H9 (cell line): ENCODE measurements around the gene CLPTM1L. TPM values are rescaled to one million over a fixed set of nuclear protein-coding genes. Genes with fewer than 3 reads are reported as not detected.

Experiments
- DNase-seq: peaks from one replicate; pipeline ENCODE4 v3.0.0-alpha.2; 2017
- H2AFZ ChIP-seq: one replicate; pipeline ENCODE4 v1.6.1; 2013; ENCODE audit warnings: mild to moderate bottlenecking, low read length, control low read depth, moderate library complexity
- H2AK5ac ChIP-seq: 2 replicates; pipeline ENCODE4 v1.6.1; 2013; ENCODE audit warnings: low read length, control low read depth, mixed read lengths; ENCODE audit not compliant: insufficient read length
- H2BK120ac ChIP-seq: one replicate; pipeline ENCODE4 v1.6.1; 2013; ENCODE audit warnings: low read depth, mild to moderate bottlenecking, low read length, control low read depth, inconsistent platforms; ENCODE audit not compliant: poor library complexity, severe bottlenecking
- H2BK12ac ChIP-seq: 2 replicates; pipeline ENCODE4 v1.6.1; 2013; ENCODE audit warnings: low read length, control low read depth, mixed read lengths, low read depth; ENCODE audit not compliant: insufficient read length
- H2BK15ac ChIP-seq: 2 replicates; pipeline ENCODE4 v1.6.1; 2013; ENCODE audit warnings: low read depth, low read length, control low read depth
- H2BK20ac ChIP-seq: one replicate; pipeline ENCODE4 v1.6.1; 2013; ENCODE audit warnings: low read depth, mild to moderate bottlenecking, low read length, control low read depth, inconsistent platforms; ENCODE audit not compliant: poor library complexity, severe bottlenecking
- H2BK5ac ChIP-seq: 2 replicates; pipeline ENCODE4 v1.6.1; 2013; ENCODE audit warnings: low read length, control low read depth, mixed read lengths; ENCODE audit not compliant: insufficient read length
- H3K14ac ChIP-seq: 2 replicates; pipeline ENCODE4 v1.6.1; 2013; ENCODE audit warnings: low read length, control low read depth; ENCODE audit not compliant: insufficient read depth
- H3K18ac ChIP-seq: 2 replicates; pipeline ENCODE4 v1.6.1; 2013; ENCODE audit warnings: low read depth, mild to moderate bottlenecking, mixed read lengths, low read length, control low read depth; ENCODE audit not compliant: insufficient read length
- H3K23ac ChIP-seq: 2 replicates; pipeline ENCODE4 v1.6.1; 2013; ENCODE audit warnings: low read length, control low read depth, mixed read lengths, low read depth; ENCODE audit not compliant: insufficient read length
- H3K23me2 ChIP-seq: 2 replicates; pipeline ENCODE4 v1.6.1; 2013; ENCODE audit warnings: low read depth, mild to moderate bottlenecking, mixed read lengths, low read length, control low read depth; ENCODE audit not compliant: insufficient read length, poor library complexity, severe bottlenecking
- H3K27ac ChIP-seq: 2 replicates; pipeline ENCODE4 v1.5.1; 2013; ENCODE audit warnings: low read length, control low read depth, mixed read lengths, low read depth; ENCODE audit not compliant: insufficient read length
- H3K27me3 ChIP-seq: 2 replicates; pipeline ENCODE4 v1.6.1; 2013; ENCODE audit warnings: low read length, control low read depth, inconsistent platforms; ENCODE audit not compliant: insufficient read depth
- H3K4ac ChIP-seq: 2 replicates; pipeline ENCODE4 v1.6.1; 2013; ENCODE audit warnings: low read depth, mild to moderate bottlenecking, control low read depth, inconsistent platforms, low read length, moderate library complexity
- H3K4me1 ChIP-seq: 2 replicates; pipeline ENCODE4 v1.6.1; 2013; ENCODE audit warnings: low read length, control low read depth, inconsistent platforms; ENCODE audit not compliant: insufficient read depth
- H3K4me2 ChIP-seq: 2 replicates; pipeline ENCODE4 v1.6.1; 2013; ENCODE audit warnings: low read length, control low read depth, mixed read lengths; ENCODE audit not compliant: insufficient read length, insufficient read depth
- H3K56ac ChIP-seq: 2 replicates; pipeline ENCODE4 v1.6.1; 2013; ENCODE audit warnings: low read depth, mild to moderate bottlenecking, mixed read lengths, low read length, control low read depth; ENCODE audit not compliant: insufficient read length
- H3K79me1 ChIP-seq: 2 replicates; pipeline ENCODE4 v1.6.1; 2013; ENCODE audit warnings: low read depth, mild to moderate bottlenecking, moderate library complexity, low read length, control low read depth, inconsistent platforms; ENCODE audit not compliant: insufficient read depth, poor library complexity, severe bottlenecking
- H3K79me2 ChIP-seq: 2 replicates; pipeline ENCODE4 v1.6.1; 2013; ENCODE audit warnings: low read length, control low read depth, inconsistent platforms; ENCODE audit not compliant: insufficient read depth
- H3K9ac ChIP-seq: 2 replicates; pipeline ENCODE4 v1.6.1; 2013; ENCODE audit warnings: low read length, control low read depth, mixed read lengths; ENCODE audit not compliant: insufficient read length; ENCODE audit errors: extremely low read depth
- H3K9me3 ChIP-seq: one replicate; pipeline ENCODE4 v1.6.1; 2013; ENCODE audit warnings: low read depth, low read length, inconsistent platforms; ENCODE audit not compliant: control insufficient read depth
- H3T11ph ChIP-seq: one replicate; pipeline ENCODE4 v1.6.1; 2013; ENCODE audit warnings: mild to moderate bottlenecking, low read length, control low read depth, inconsistent platforms
- H4K20me1 ChIP-seq: one replicate; pipeline ENCODE4 v1.6.1; 2013; ENCODE audit not compliant: control insufficient read depth, insufficient read length, insufficient read depth
- H4K5ac ChIP-seq: 2 replicates; pipeline ENCODE4 v1.6.1; 2013; ENCODE audit warnings: low read depth, mild to moderate bottlenecking, mixed read lengths, low read length, control low read depth; ENCODE audit not compliant: insufficient read length
- H4K8ac ChIP-seq: replicated peaks from 2 replicates; pipeline ENCODE4 v1.6.1; 2013; ENCODE audit warnings: low read length, control low read depth, mixed read lengths, low read depth; ENCODE audit not compliant: insufficient read length
- H4K91ac ChIP-seq: 2 replicates; pipeline ENCODE4 v1.6.1; 2013; ENCODE audit warnings: low read depth, mild to moderate bottlenecking, moderate library complexity, mixed read lengths, low read length, control low read depth; ENCODE audit not compliant: insufficient read length
- H3K27ac Mint-ChIP-seq, 3 experiments: 2 replicates in 2 of 3; 3 replicates in 1 of 3; pipeline ENCODE4 v1.8.0; 2020 to 2021; ENCODE audit warnings: mixed read lengths in 3 of 3, mild to moderate bottlenecking in 1 of 3, moderate library complexity in 1 of 3
- H3K27me3 Mint-ChIP-seq: 2 replicates; pipeline ENCODE4 v1.8.0; 2021; ENCODE audit warnings: low read depth, mild to moderate bottlenecking, moderate library complexity, mixed read lengths
- H3K36me3 Mint-ChIP-seq, 3 experiments: 2 replicates in 2 of 3; 3 replicates in 1 of 3; pipeline ENCODE4 v1.8.0; 2020 to 2021; ENCODE audit warnings: low read depth in 3 of 3, mixed read lengths in 3 of 3; ENCODE audit not compliant: insufficient read depth in 1 of 3
- H3K4me1 Mint-ChIP-seq, 2 experiments: 2 replicates each; pipeline ENCODE4 v1.8.0; 2020; ENCODE audit warnings: mixed read lengths in 2 of 2
- H3K4me3 Mint-ChIP-seq, 2 experiments: 2 replicates in 1 of 2; 3 replicates in 1 of 2; pipeline ENCODE4 v1.8.0; 2020 to 2021; ENCODE audit warnings: mild to moderate bottlenecking in 2 of 2, mixed read lengths in 2 of 2, moderate library complexity in 1 of 2
- H3K9me3 Mint-ChIP-seq, 2 experiments: 2 replicates in 1 of 2; 3 replicates in 1 of 2; pipeline ENCODE4 v1.8.0; 2020; ENCODE audit warnings: mild to moderate bottlenecking in 2 of 2, mixed read lengths in 2 of 2, moderate library complexity in 1 of 2
- WGBS: extraction: QIAGEN DNeasy Blood & Tissue Kit; methylation state at CpG from one replicate; pipeline ENCODE4 v1.1.7; 2013; ENCODE audit warnings: missing lambda C conversion rate, low lambda C conversion rate, mixed read lengths; ENCODE audit not compliant: insufficient read length; ENCODE audit errors: extremely low coverage; 5-methylcytosine and 5-hydroxymethylcytosine counted together
- total RNA-seq: library from RNA; stranded (reverse); gene quantifications from 2 replicates; pipeline ENCODE4 v1.2.1, GENCODE V29; 2021
- TF ChIP-seq, protein P1 (sequence below): fragments of 200-600 bp; sonication (generic); conservative IDR thresholded peaks from 3 replicates; pipeline ENCODE4 v1.8.0; 2021; ENCODE audit warnings: antibody characterized with exemption, mild to moderate bottlenecking

The CLPTM1L gene
- total RNA-seq, 1 experiment from 2014 or later, result 108 TPM

DNA sequence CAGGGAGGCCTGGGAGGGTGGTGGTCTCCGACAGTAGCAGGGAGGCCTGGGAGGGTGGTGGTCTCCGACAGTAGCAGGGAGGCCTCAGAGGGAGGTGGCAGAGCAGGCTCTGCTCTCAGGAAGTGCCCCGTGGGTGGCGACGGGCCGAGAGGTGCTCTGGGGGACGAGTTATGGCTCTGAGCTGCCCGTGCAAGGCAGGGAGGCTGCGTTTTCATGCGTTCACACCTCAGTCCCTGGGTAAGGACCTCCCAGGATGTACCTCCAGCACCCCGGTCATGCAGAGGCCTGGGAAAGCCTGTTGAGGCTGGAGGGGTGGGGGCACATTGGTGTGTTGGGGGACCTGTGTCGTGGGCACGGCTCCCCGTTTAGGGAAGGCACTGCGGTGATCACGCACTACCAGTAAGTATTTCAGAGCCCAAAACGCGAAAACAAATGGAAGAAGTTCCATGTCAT is 37.4 kb upstream of the CLPTM1L start:
- Histone ChIP-seq H3K9me3 (no peaks in the 10 kb centered on the region), H2AK5ac (no peak overlapping the region), H3K27ac (no peak overlapping the region), H3K14ac (no peak overlapping the region), H3K79me1 (no peaks in the 10 kb centered on the region), H2BK120ac (no peak overlapping the region), H3K4me2 (no peak overlapping the region), H2AFZ (no peak overlapping the region), H2BK5ac (no peak overlapping the region), H2BK12ac (no peak overlapping the region), H4K20me1 (peaks cover 2% of the 10 kb centered on the region), H3K18ac (no peak overlapping the region), H2BK15ac (no peak overlapping the region), H3K4me1 (no peaks in the 10 kb centered on the region; the same call in 1 of the 2 replicates), H3K27me3 (peaks cover 7% of the 10 kb centered on the region; the same call in 1 of the 2 replicates), H3K79me2 (no peaks in the 10 kb centered on the region), H4K5ac (no peak overlapping the region), H3K23me2 (peaks cover 6% of the 10 kb centered on the region), H4K8ac (no peak overlapping the region), H3T11ph (no peak overlapping the region), H3K56ac (no peak overlapping the region), H2BK20ac (no peak overlapping the region), H4K91ac (no peak overlapping the region), H3K4ac (no peak overlapping the region), H3K9ac (no peak overlapping the region), H3K23ac (no peak overlapping the region)
- no peak overlapping the region for H3K27ac Mint-ChIP-seq
- no peak overlapping the region for H3K4me3 Mint-ChIP-seq
- H3K9me3 Mint-ChIP-seq, result peaks cover 13 to 14% of the 10 kb centered on the region in 2 experiments
- H3K4me1 Mint-ChIP-seq, result peaks cover 14 to 18% of the 10 kb centered on the region in 2 experiments
- peaks cover 0 to 10% (median 2%) of the 10 kb centered on the region in 3 experiments; a peak in 4 of 7 replicates for H3K36me3 Mint-ChIP-seq
- WGBS, result no CpG with 5 or more reads among the region's 18 CpGs
- peaks cover 86% of the 10 kb centered on the region for H3K27me3 Mint-ChIP-seq
- no peak for DNase-seq
- TF ChIP-seq, protein P1, sequence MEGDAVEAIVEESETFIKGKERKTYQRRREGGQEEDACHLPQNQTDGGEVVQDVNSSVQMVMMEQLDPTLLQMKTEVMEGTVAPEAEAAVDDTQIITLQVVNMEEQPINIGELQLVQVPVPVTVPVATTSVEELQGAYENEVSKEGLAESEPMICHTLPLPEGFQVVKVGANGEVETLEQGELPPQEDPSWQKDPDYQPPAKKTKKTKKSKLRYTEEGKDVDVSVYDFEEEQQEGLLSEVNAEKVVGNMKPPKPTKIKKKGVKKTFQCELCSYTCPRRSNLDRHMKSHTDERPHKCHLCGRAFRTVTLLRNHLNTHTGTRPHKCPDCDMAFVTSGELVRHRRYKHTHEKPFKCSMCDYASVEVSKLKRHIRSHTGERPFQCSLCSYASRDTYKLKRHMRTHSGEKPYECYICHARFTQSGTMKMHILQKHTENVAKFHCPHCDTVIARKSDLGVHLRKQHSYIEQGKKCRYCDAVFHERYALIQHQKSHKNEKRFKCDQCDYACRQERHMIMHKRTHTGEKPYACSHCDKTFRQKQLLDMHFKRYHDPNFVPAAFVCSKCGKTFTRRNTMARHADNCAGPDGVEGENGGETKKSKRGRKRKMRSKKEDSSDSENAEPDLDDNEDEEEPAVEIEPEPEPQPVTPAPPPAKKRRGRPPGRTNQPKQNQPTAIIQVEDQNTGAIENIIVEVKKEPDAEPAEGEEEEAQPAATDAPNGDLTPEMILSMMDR, result no peak
